Small intestine (tissue), 4 donors: Measurements from ENCODE around the gene WDR18. TPM values are rescaled to one million over a fixed set of nuclear protein-coding genes. Genes with fewer than 3 reads are reported as not detected.

Experiments
- polyA plus RNA-seq, 4 donors: library from polyadenylated mRNA; stranded (reverse) in 3 of 4; unstranded in 1 of 4; fragments of 200-250 nt in 3 of 4; fragments of 120-200 nt in 1 of 4; gene quantifications; one replicate each; pipeline versions ENCODE4 v1.2.1 to v1.2.3, GENCODE V29; 2013
- donor health status: healthy with polysubstance abuse.
- donor health status: Bipolar disorder and iron deficiency.
- donor health status: healthy.

WDR18 gene
- polyA plus RNA-seq, 4 donors = 33.4 to 70.8 (median 57.5) TPM

Other genes starting within 250 kb of the WDR18 start
- gene MISP, start 233.2 kb upstream of the WDR18 start, polyA plus RNA-seq = 100 to 1,000 TPM; 189 to 644 (median 383) TPM
- 100 to 1,000 TPM; 109 to 257 (median 140) TPM for gene PTBP1, start 186.9 kb upstream of the WDR18 start, polyA plus RNA-seq
- gene PLPPR3, start 162.4 kb upstream of the WDR18 start, polyA plus RNA-seq = under 1 TPM in 2 of 4 donors, not detected in 2; 0.49 to 0.57 TPM
- gene AZU1, start 156.5 kb upstream of the WDR18 start, polyA plus RNA-seq = under 1 TPM in 1 of 4 donors, not detected in 3; 0.22 TPM
- gene PRTN3, start 143.3 kb upstream of the WDR18 start, polyA plus RNA-seq = under 1 TPM in 1 of 4 donors, not detected in 3; 0.41 TPM
- 1 to 10 TPM in 1 of 4 donors, under 1 TPM in 1, not detected in 2; 0.09 to 1.8 TPM for gene ELANE, start 132.0 kb upstream of the WDR18 start, polyA plus RNA-seq
- gene CFD, start 124.7 kb upstream of the WDR18 start, polyA plus RNA-seq = 100 to 1,000 TPM in 1 of 4 donors, 10 to 100 TPM in 1, 1 to 10 TPM in 2; 3.8 to 601 (median 20.8) TPM
- 100 to 1,000 TPM in 1 of 4 donors, 10 to 100 TPM in 3; 39.0 to 107 (median 70.3) TPM for gene MED16, start 91.2 kb upstream of the WDR18 start, polyA plus RNA-seq
- not detected for gene RNU6-9, start 90.9 kb upstream of the WDR18 start, polyA plus RNA-seq
- gene R3HDM4, start 71.1 kb upstream of the WDR18 start, polyA plus RNA-seq = 10 to 100 TPM; 29.5 to 52.7 (median 42.3) TPM
- under 1 TPM in 2 of 4 donors, not detected in 2; 0.25 to 0.55 TPM for gene KISS1R, start 67.0 kb upstream of the WDR18 start, polyA plus RNA-seq
- 100 to 1,000 TPM in 1 of 4 donors, 1 to 10 TPM in 3; 1.3 to 242 (median 4.8) TPM for gene ARID3A, start 58.3 kb upstream of the WDR18 start, polyA plus RNA-seq
- gene GRIN3B, start 16.1 kb downstream of the WDR18 start, polyA plus RNA-seq = under 1 TPM in 2 of 4 donors, not detected in 2; 0.10 to 0.16 TPM
- 100 to 1,000 TPM; 123 to 313 (median 186) TPM for gene TMEM259, start 36.8 kb downstream of the WDR18 start, polyA plus RNA-seq
- gene RNU6-2, start 37.2 kb downstream of the WDR18 start, polyA plus RNA-seq = not detected
- 10 to 100 TPM; 14.5 to 34.4 (median 22.6) TPM for gene CNN2, start 42.3 kb downstream of the WDR18 start, polyA plus RNA-seq
- gene ABCA7, start 55.8 kb downstream of the WDR18 start, polyA plus RNA-seq = 10 to 100 TPM in 2 of 4 donors, 1 to 10 TPM in 2; 3.1 to 60.3 (median 20.2) TPM
- 10 to 100 TPM; 15.9 to 81.1 (median 48.5) TPM for gene ARHGAP45, start 82.8 kb downstream of the WDR18 start, polyA plus RNA-seq
- gene POLR2E, start 111.0 kb downstream of the WDR18 start, polyA plus RNA-seq = 100 to 1,000 TPM; 122 to 189 (median 142) TPM
- gene GPX4, start 119.6 kb downstream of the WDR18 start, polyA plus RNA-seq = 1,000 to 10,000 TPM in 2 of 4 donors, 100 to 1,000 TPM in 2; 335 to 1,298 (median 781) TPM
- gene SBNO2, start 189.9 kb downstream of the WDR18 start, polyA plus RNA-seq = 10 to 100 TPM; 19.7 to 32.1 (median 21.6) TPM
- 10 to 100 TPM; 57.7 to 86.2 (median 66.4) TPM for gene STK11, start 221.4 kb downstream of the WDR18 start, polyA plus RNA-seq